GM23248 (cell line): ENCODE results near the gene CCDC28B.

Source experiments
- EZH2 ChIP-seq: fragments of 200-600 bp; sonication (generic); IDR thresholded peaks from 2 replicates; pipeline ENCODE4 v1.6.1; 2018; ENCODE audit warnings: antibody characterized with exemption, mild to moderate bottlenecking; ENCODE audit not compliant: insufficient read depth, poor library complexity, severe bottlenecking
- EZH2phosphoT487 ChIP-seq: fragments of 200-600 bp; sonication (generic); IDR thresholded peaks from 2 replicates; pipeline ENCODE4 v1.6.1; 2018; ENCODE audit warnings: antibody characterized with exemption, moderate library complexity, mild to moderate bottlenecking, low read depth; ENCODE audit not compliant: insufficient read depth

GRCh38 chr1:32234792-32235191 is 34.4 kb downstream of the CCDC28B start:
- TF ChIP-seq EZH2 (no peak), EZH2phosphoT487 (no peak)
